Neural progenitor cell (in vitro differentiated cells): ENCODE measurements around the gene SACM1L.

ENCODE experiments used
- EZH2phosphoT487 ChIP-seq: fragments of 200-600 bp; sonication (generic); IDR thresholded peaks from 2 replicates; pipeline ENCODE4 v1.6.1; 2017; ENCODE audit warnings: antibody characterized with exemption
- TF ChIP-seq, protein P1 (sequence below): fragments of 200-600 bp; sonication (generic); IDR thresholded peaks from 2 replicates; pipeline ENCODE4 v1.5.1; 2017; ENCODE audit warnings: antibody characterized with exemption, mild to moderate bottlenecking

DNA sequence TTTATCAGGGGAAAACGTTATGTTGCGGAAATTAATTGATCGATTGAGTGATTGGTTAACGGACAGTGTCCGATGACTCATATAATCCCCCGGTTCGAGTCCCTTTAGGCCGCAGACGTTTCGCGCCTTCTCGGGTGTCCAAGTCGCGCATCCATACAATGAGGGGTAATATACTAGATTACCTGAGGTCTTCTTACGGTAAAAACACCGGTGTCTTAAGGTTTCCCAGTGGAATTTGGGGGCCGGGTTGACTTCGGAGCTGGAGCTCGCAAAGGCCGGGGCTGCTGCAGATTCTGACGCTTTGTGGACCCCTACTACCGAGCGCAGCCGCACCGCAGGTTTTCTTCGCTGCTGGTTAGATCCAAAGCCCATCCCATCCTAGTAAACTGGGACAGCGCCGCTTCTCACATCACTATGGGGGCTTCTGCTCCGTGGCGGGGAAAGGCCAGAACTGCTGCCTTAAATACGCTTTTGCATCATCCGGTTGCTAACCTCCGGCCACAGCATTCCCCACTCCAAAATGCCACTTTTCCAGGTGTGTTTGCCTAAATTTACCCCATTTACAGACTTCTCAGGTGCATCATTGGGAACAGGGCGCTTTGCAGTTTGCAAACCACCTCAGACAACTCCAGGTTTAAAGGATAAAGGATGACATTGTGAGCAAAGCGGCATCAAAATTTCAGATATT, 858 bp upstream of the SACM1L start:
- TF ChIP-seq, protein P1, sequence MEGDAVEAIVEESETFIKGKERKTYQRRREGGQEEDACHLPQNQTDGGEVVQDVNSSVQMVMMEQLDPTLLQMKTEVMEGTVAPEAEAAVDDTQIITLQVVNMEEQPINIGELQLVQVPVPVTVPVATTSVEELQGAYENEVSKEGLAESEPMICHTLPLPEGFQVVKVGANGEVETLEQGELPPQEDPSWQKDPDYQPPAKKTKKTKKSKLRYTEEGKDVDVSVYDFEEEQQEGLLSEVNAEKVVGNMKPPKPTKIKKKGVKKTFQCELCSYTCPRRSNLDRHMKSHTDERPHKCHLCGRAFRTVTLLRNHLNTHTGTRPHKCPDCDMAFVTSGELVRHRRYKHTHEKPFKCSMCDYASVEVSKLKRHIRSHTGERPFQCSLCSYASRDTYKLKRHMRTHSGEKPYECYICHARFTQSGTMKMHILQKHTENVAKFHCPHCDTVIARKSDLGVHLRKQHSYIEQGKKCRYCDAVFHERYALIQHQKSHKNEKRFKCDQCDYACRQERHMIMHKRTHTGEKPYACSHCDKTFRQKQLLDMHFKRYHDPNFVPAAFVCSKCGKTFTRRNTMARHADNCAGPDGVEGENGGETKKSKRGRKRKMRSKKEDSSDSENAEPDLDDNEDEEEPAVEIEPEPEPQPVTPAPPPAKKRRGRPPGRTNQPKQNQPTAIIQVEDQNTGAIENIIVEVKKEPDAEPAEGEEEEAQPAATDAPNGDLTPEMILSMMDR: no peak
- no peak for TF ChIP-seq EZH2phosphoT487
